HG03280 (cell line): Measurements from ENCODE around the gene NPPB.

Experiments used
- ATAC-seq: cut with Tn5 transposase; IDR thresholded peaks from one replicate; pipeline ENCODE4 v1.9.1; 2021; ENCODE audit warnings: mild to moderate bottlenecking, moderate library complexity; ENCODE audit not compliant: unreplicated experiment

Gene NPPB

DNA sequence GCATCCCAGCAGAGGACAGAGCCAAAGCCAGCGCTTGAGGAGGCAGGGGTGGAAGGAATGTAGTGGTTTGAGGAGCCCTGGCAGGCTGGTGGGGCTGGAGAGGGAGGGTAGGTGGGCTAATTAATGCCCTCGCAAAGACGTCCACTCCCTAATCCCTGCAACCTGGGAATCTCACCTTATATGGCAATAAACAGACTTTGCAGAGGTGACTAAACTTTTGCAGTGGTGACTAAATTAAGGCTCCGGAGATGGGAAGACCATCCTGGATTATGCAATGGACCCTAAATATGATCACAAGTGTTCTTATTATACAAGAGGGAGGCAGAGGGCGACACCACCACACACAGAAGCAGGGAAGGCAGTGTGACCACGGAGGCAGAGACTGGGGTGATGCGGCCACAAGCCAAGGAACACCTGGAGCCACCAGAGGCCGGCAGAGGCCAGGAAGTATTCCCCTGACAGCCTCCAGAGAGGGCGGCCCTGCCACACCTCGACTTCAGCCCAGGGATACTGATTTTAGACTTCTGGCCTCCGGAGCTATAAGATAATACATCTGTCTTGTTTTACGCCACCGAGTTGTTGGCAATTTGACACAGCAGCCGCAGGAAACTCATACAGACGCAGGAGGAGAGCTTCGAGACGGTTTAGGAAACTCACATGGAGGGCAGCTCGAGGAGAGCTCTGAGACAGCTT lies 23.1 kb upstream of the NPPB start:
- no peak for ATAC-seq

DNA sequence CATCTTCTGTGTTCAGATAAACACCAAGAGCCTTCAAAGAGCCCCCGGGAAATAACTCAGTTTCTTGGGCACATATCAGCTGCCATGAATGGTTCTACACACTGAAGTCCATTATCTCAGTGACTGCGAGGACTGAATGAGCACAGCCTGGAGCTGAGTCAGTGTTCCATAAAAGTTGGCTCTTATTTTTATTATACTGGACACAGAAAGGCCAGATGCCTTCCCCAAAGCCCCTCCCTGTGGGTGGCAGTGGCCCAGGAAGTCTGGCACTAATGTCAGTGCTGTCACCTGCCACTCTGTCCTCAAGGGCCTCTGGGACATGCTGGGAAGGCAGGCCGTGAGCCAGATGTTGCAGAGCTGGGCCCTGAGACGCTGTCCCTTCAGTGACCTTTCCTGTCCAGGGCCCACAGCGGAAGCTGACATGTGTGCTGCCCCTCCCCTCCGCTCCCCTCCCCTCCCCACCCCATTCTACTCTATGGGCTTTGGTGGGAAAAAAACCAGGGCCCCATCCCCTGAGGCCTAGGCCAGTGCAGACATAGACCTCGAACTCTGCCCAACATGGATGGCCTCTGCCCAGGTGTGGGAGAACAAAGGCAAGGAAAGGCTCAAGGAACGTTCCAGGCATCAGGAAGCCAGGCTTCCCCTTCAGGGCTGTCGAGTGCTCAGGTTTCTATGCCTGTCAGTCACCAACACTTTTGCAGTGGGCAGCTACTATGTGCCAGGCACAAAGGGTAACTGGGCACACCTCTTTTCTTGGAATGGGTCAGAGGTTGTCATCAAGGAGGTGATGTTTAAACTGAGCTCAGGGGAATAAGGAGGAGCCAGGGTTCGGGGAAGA lies 22.4 kb upstream of the NPPB start:
- no peak for ATAC-seq

DNA sequence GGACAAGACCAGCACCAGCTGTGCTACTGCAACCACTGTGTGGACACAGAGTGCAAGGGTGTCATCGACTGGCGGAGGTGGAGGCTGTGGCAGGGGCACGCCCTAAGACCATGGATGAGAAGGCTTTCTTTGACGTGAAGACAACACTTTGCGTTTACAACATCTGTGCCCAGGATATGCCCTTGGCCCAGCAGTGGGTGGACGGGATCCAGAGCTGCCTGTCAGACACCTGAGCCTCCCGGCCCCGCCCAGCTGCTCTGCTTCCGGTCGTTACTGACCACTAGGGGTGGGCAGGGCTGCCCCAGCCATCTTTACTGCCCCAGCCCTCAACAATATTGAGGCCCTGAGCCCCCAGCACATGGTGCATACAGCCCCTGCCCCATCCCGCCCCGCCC lies 21.4 kb upstream of the NPPB start:
- ATAC-seq, result no peak

DNA sequence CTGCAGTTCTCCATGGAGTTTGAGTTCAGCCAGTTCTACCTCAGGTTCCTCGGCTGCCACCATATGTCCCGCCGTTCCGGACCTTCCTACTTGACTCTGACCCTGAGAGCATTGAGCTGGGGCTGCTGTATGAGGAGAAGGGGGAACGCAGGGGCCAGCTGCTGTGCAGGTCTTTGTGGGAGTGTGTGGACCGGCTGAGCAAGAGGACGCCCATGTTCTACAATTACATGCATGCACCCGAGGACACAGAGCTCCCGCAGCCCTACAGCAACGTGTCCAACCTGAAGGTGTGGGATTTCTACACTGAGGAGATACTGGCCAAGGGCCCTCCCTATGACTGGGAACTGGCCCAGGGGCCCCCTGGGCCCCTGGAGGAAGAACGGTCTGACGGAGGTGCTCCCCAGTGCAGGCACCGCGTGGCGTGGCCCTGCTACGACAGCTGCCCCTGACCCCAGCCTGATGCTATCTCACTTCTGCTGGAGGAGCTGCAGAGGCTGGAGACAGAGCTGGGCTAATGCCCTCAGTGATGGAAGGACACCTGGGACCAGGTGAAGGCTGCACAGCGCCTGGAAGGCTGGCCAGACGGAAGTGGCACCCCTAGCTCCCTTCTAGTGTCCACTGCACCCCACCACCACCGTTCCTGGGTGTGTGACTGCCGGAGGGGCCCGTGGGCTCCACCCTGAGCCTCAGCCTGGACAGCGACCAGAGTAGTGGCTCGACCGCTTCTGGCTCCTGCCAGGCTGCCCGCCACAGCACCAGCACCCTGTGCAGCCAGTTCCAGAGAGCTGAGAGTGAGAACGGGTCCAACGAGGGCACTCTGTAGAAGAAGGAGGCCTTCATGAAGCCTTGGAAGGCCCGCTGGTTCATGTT lies 20.8 kb upstream of the NPPB start:
- no peak for ATAC-seq

DNA sequence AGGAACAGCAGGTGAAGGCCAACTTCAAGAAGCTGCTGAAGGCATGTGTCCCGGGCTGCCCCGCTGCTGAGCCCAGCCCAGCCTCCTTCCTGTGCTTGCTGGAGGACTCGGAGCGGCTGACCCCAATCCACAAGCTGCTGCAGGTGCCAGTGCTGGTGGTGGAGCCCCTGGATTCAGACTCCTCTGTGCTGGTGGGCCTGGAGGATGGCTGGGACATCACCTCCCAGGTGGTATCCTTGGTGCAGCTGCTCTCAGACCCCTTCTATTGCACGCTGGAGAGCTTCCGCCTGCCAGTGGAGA lies 20.1 kb upstream of the NPPB start:
- no peak for ATAC-seq

- ATAC-seq, result no peak
These were observed 19.5 kb upstream of the NPPB start for GRCh38 chr1:11878081-11878890.

DNA sequence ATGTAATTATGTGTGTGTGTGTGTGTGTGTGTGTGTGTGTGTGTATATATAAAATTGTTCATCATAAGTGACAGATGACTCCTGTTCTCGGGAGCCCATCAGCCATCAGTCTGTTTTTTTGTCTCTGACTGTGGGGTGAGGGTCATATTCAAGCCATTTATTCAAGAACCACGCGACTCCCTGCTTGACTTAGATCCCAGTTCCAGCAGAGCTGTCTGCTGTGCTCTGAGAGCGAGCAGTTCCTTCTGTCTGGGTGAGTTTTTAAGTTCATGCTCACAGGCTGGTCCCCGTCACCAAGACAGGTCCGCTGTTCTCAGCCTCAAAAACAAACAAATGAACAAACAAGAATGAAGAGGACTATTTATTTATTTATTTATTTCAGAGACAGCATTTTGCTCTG lies 18.3 kb upstream of the NPPB start:
- ATAC-seq, result no peak

GRCh38 chr1:11875094-11875493 lies 16.3 kb upstream of the NPPB start:
- ATAC-seq, result no peak

DNA sequence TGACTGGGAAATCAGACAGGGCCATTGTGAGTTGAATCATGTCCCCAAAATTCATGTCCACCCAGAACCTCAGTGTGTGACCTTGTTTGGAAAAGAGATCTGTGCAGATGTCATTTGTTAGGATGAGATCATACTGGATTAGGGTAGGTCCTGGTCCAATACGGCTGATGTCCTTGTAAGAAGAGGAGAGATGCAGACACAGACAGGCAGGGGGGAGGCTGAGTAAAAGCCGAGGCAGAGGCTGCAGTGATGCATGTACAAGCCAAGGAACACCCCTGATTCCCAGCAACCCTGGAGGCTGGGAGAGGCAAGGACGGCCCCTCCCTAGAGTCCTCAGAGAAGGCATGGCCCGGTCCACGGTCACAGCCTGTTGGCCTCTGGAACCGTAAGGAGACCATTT lies 15.9 kb upstream of the NPPB start:
- no peak for ATAC-seq

- no peak for ATAC-seq
These were observed 15.5 kb upstream of the NPPB start for GRCh38 chr1:11874258-11874562.

- ATAC-seq, result no peak
These were observed 14.9 kb upstream of the NPPB start for GRCh38 chr1:11873395-11874257.

GRCh38 chr1:11872545-11872944 lies 13.8 kb upstream of the NPPB start:
- ATAC-seq, result no peak

DNA sequence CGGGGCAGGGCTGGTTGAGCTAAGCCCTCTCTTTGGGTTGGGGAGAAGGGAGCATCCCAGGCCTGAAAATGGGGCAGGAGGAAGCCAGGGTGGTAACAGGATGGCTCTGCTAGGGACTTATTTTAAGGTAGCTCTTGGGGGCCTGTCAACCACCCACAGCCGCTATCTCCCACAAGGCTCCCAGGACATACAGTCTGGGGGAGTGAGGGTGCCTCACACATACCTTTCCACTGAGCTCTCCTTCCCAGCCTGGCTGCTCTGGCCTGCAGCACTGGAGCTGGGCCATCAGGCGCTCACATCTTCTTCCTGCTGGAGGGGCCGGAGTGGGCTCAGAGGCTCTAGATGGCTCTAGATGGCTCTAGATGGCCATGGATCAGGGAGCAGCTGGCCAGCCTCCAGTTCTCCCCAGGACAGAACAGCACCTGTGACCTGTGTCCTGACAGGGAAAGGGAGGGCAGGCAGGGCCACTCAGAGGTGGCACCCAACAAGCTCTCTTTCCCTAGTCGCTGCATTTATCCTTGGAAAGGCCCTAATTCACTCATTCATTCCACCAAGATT lies 11.0 kb upstream of the NPPB start:
- no peak for ATAC-seq

- no peak for ATAC-seq
These were observed 10.4 kb upstream of the NPPB start for GRCh38 chr1:11869104-11869503.

DNA sequence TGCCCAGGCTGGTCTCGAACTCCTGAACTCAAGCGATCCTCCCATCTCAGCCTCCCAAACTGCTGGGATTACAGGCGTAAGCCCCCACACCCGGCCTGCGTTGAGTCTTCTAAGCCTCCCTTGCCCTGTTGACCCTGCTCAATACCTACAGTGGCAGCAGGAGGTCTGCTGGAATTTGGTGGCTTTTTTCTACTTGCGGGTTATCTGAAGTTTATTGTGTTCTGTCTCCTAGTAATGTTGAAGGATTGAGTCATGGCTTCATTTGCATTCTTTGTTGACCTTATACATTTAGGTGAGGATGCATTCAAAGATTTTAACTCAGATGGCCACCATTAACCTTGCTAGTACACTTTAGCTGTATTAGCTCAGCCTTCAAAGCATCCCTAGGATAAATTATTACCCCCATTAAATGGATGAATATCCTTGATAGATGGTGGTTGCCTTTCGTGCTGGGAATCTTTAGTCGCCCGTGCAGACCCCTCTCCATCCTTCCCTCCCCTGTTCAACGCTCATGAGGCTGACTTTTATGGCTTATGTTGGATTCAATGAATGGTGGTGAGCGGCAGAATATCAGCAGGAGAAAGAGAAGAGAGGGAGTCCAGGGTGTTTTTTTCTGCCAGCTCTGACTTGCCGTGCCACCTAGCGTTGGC lies 9.7 kb upstream of the NPPB start:
- no peak for ATAC-seq

DNA sequence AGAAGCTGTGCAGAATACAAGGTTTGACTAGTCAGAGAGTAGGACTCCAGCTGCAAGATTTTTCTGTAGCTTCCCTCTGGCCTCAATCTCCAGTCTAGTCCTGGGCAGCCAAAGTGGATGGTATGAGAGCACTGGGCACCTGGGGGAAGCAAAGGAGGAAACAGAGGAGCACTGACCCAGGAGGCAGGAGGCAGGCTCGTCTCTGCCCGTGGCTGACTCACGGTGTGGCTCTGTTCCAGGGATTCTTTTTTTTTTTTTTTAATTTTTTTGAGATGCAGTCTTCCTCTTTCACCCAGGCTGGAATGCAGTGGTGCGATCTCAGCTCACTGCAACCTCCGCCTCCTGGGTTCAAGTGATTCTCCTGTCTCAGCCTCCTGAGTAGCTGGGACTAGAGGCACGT lies 4.1 kb upstream of the NPPB start:
- no peak for ATAC-seq

GRCh38 chr1:11860587-11860986 lies 1.8 kb upstream of the NPPB start:
- no peak for ATAC-seq

GRCh38 chr1:11860083-11860482 lies 1.3 kb upstream of the NPPB start:
- ATAC-seq, result no peak
